ENCODE measurements around the gene PSMD9.

GRCh38 chr12:121892673-121893561 is 4.3 kb downstream of the PSMD9 start:
- TF ChIP-seq CTCF (IDR thresholded peaks at IDR 0.05) (no peak), POLR2A (IDR thresholded peaks at IDR 0.05) (no peak)

Data from uterus (tissue), 2 donors.